Panc1 (cell line): ENCODE data around the gene CDK8.

Experiments used
- POLR2AphosphoS5 ChIP-seq: IDR thresholded peaks from 2 replicates; pipeline ENCODE4 v1.6.1; 2012; ENCODE audit warnings: mild to moderate bottlenecking, low read depth, low read length, moderate library complexity
- SIN3A ChIP-seq: IDR thresholded peaks from 2 replicates; pipeline ENCODE4 v1.6.1; 2012; ENCODE audit warnings: low read depth, mild to moderate bottlenecking, low read length, moderate library complexity, borderline replicate concordance; ENCODE audit not compliant: insufficient read depth
- TCF7L2 ChIP-seq: IDR thresholded peaks from 2 replicates; pipeline ENCODE4 v1.6.1; 2011; ENCODE audit warnings: mild to moderate bottlenecking, low read depth, low read length, inconsistent platforms
- TF ChIP-seq, protein P1 (sequence below): fragments of 450-650 bp; IDR thresholded peaks from 2 replicates; pipeline ENCODE4 v1.5.1; 2017; ENCODE audit warnings: mild to moderate bottlenecking
- TF ChIP-seq, protein P2 (sequence below), 2 experiments: IDR thresholded peaks; 2 replicates each; pipeline ENCODE4 v1.6.1; 2011 to 2012; ENCODE audit warnings: low read depth in 2 of 2, control low read depth in 1 of 2, low read length in 1 of 2, mild to moderate bottlenecking in 1 of 2, moderate library complexity in 1 of 2; ENCODE audit not compliant: insufficient read depth in 1 of 2

DNA sequence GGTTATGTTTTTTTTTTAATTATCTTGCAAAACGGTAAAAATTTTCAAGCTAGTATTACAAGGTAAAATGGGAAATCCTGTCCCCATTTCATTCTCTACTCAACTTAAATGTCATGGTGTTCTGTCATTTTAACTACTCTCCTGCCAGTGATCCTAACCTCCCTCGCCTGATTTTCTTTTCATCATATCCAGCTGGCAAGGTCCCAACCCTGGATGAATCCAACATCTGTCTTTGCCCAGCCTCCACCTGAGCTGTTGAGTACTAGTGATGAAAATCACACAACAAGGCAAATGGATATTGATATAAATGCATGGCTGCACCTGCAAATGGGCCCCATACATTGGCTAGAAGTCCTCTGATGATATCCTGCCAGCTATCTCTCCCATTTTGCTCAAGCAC lies 6.9 kb upstream of the CDK8 start:
- TF ChIP-seq, protein P1, sequence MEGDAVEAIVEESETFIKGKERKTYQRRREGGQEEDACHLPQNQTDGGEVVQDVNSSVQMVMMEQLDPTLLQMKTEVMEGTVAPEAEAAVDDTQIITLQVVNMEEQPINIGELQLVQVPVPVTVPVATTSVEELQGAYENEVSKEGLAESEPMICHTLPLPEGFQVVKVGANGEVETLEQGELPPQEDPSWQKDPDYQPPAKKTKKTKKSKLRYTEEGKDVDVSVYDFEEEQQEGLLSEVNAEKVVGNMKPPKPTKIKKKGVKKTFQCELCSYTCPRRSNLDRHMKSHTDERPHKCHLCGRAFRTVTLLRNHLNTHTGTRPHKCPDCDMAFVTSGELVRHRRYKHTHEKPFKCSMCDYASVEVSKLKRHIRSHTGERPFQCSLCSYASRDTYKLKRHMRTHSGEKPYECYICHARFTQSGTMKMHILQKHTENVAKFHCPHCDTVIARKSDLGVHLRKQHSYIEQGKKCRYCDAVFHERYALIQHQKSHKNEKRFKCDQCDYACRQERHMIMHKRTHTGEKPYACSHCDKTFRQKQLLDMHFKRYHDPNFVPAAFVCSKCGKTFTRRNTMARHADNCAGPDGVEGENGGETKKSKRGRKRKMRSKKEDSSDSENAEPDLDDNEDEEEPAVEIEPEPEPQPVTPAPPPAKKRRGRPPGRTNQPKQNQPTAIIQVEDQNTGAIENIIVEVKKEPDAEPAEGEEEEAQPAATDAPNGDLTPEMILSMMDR = no peak
- TF ChIP-seq POLR2AphosphoS5 = no peak
- TF ChIP-seq, protein P2, sequence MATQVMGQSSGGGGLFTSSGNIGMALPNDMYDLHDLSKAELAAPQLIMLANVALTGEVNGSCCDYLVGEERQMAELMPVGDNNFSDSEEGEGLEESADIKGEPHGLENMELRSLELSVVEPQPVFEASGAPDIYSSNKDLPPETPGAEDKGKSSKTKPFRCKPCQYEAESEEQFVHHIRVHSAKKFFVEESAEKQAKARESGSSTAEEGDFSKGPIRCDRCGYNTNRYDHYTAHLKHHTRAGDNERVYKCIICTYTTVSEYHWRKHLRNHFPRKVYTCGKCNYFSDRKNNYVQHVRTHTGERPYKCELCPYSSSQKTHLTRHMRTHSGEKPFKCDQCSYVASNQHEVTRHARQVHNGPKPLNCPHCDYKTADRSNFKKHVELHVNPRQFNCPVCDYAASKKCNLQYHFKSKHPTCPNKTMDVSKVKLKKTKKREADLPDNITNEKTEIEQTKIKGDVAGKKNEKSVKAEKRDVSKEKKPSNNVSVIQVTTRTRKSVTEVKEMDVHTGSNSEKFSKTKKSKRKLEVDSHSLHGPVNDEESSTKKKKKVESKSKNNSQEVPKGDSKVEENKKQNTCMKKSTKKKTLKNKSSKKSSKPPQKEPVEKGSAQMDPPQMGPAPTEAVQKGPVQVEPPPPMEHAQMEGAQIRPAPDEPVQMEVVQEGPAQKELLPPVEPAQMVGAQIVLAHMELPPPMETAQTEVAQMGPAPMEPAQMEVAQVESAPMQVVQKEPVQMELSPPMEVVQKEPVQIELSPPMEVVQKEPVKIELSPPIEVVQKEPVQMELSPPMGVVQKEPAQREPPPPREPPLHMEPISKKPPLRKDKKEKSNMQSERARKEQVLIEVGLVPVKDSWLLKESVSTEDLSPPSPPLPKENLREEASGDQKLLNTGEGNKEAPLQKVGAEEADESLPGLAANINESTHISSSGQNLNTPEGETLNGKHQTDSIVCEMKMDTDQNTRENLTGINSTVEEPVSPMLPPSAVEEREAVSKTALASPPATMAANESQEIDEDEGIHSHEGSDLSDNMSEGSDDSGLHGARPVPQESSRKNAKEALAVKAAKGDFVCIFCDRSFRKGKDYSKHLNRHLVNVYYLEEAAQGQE (IDR thresholded peaks at IDR 0.05; ENCODE audit: insufficient read depth in 1 of 2, low read depth in 2 of 2, low read length in 1 of 2) = no peak
- no peak for TF ChIP-seq SIN3A
- TF ChIP-seq TCF7L2 = no peak
